GM12873 (cell line): Measurements from ENCODE around the gene LINC01488.

ENCODE experiments used
- TF ChIP-seq, protein P1 (sequence below): IDR thresholded peaks from 2 replicates; pipeline ENCODE4 v1.5.1; 2012; ENCODE audit warnings: low read depth, mild to moderate bottlenecking, moderate library complexity, low read length, control low read depth; ENCODE audit not compliant: insufficient read depth; ENCODE audit errors: missing control alignments

LINC01488 gene

DNA sequence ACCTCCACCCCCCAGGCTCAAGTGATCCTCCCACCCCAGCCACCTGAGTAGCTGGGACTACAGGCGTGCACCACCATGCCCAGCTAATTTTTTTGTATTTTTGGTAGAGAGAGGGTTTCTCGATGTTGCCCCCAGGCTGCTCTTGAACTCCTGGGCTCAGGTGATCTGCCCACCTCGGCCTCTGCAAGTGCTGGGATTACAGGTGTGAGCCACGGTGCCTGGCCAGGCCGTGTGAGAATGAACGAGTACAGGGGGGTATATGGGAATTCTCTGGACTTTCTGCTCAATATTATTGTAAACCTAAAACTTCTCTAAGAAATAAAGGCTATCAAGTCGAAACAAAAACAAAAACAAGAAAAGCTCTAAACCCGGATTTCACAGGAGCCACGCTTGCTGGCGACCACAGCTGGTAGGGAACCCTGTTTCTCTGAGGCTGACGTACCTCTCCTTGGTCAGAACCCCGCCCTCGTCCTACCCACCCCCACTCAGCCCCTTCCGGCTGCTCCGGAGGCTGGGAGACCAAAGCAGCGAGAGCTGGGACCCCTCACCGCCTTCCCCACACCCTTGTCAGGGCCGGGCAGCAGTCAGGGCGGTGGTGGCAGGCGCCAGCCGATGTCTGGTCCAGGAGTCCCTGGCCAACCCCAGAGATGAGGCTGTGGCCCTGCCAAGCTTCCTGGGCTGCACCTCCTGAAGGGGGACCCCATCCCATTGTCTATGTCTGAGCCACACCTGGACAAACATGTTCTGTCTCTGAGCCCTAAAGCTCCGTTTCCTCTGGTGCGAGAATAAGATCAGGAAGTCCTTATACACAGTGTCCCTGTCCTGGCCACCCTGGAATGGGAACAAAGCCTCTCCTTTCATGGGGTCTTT lies 52.1 kb downstream of the LINC01488 start:
- TF ChIP-seq, protein P1, sequence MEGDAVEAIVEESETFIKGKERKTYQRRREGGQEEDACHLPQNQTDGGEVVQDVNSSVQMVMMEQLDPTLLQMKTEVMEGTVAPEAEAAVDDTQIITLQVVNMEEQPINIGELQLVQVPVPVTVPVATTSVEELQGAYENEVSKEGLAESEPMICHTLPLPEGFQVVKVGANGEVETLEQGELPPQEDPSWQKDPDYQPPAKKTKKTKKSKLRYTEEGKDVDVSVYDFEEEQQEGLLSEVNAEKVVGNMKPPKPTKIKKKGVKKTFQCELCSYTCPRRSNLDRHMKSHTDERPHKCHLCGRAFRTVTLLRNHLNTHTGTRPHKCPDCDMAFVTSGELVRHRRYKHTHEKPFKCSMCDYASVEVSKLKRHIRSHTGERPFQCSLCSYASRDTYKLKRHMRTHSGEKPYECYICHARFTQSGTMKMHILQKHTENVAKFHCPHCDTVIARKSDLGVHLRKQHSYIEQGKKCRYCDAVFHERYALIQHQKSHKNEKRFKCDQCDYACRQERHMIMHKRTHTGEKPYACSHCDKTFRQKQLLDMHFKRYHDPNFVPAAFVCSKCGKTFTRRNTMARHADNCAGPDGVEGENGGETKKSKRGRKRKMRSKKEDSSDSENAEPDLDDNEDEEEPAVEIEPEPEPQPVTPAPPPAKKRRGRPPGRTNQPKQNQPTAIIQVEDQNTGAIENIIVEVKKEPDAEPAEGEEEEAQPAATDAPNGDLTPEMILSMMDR, result no peak

DNA sequence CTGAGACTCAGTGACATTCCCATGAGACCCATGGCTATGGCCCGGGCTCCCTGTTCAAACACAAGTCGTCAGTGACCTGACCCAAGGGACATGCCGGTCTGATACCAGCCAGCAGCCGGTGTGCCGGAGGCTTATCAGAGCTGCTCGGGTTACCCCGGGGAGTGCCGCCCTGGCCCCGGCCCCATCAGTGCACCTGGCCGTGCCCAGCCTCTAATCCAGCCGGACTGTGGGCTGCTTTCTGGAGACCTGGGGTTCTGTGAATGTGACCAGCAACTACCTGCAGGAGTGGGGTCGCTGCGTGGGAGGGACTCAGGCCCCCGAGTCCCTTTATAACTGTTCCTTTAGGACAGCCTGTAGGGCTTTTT lies 52.7 kb downstream of the LINC01488 start:
- TF ChIP-seq, protein P1, result no peak

DNA sequence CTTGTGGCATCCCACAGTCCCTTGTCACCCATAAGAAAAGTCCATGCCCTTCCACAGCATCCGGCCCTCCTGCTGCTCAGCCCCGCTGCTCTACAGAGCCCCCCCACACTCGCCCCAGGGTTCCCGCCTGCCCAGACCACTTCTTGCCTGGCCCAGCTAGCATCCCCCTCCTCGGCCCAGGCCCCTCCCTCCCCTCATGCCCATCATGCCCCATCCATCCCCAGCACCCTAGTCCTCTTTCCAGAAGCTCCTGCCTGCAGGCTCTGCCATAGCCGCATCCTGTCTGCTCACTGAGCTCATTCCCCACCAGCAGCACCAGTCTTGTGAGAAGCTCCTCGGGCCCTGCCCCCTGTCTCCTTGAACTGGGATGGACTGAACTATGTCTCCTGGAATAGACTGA lies 54.4 kb downstream of the LINC01488 start:
- TF ChIP-seq, protein P1, result no peak

DNA sequence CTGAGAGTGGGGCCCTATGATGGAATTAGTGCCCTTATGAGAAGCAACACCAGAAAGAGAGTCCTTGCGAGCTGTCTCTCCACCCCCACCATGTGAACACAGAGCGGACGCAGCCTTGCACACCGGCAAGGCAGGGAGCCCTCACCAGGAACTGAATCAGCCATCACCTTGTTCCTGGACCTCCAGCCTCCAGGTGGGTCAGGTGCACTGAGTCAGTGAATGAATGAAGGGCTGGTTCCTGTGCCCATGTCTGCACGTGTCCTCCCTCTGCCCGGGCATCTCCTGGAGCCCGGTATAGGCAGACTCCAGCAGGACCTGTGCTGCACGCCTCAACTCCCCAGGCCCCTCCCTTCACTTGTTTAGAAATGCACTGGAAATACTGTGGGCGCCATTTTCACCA lies 54.9 kb downstream of the LINC01488 start:
- TF ChIP-seq, protein P1, result no peak

DNA sequence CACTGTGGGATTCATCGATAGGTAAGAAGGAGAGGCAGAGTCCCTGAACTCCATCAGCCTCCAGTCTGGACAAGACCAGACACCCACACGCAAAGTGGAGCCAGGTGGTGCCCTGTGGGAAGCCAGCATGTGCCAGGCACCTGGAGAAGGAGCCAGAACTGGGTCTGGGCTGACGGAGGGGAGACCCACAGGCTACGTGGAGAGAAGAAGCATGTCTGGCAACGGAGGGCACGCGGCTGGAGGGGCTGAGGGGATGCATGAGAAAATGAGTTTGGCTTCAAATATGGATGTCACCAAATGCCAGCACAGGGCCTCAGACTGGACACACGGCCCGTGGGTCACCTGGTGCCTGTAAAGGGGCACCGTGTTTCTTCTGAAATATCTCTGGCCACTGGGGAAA lies 55.7 kb downstream of the LINC01488 start:
- TF ChIP-seq, protein P1, result no peak

DNA sequence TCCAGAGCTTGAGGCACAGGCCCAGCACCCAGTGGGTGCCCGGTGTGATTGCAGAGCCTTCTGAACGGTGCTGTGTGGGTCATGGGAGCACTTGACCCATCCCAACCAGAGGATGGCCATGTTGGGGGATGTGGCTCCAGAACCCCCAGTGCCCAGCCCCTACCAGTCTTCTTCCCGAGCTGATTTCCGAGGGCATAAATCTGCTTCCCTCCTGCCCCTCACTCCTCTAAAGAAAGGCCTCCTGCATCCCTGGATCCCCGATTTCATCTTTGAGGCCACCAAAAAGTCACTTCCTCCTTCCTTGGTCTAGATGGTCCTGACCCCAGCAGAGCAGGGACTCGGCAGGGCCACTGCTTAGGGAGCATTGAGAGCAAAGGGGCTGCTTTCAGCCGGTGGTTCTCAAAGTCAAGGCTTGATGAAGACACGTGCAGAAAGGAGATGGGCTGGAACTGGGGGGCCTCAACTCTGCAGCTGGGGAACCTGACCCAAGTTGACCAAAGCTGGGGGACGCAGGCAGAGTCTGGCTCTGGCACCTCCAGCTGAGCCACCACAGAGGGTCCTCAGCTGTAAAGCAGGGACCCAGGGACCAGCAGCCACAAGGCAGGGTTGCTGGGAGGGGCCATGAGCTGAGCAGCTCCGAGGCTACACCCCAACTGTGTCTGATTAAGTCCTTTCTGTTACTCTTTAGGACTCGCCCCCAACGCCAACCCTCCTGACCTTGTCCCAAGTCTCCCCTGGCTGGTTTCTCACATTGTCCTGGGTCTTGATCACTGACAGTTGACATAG lies 56.6 kb downstream of the LINC01488 start:
- TF ChIP-seq, protein P1, result no peak

DNA sequence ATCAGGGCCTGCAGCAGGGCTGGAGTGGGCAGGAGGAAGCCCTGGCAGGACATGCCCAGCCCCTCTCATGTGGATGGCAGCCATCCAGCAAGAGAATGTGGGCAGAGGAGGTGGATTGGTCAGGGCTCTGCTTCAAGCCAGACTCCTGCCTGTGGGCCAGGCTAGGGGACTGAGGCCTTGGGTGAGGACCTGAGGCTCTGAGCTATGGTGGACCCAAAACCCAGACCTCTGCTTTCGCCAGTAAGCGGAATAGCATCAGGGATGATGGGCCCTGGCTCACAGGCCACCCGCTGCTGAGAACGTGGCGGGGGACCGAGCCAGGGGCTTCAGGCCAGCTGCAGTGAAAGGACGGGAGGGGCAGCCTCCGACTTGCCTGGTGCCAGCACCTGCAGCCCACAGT lies 57.4 kb downstream of the LINC01488 start:
- TF ChIP-seq, protein P1, result no peak
